ENCODE data around the gene PNCK.

PNCK gene

DNA sequence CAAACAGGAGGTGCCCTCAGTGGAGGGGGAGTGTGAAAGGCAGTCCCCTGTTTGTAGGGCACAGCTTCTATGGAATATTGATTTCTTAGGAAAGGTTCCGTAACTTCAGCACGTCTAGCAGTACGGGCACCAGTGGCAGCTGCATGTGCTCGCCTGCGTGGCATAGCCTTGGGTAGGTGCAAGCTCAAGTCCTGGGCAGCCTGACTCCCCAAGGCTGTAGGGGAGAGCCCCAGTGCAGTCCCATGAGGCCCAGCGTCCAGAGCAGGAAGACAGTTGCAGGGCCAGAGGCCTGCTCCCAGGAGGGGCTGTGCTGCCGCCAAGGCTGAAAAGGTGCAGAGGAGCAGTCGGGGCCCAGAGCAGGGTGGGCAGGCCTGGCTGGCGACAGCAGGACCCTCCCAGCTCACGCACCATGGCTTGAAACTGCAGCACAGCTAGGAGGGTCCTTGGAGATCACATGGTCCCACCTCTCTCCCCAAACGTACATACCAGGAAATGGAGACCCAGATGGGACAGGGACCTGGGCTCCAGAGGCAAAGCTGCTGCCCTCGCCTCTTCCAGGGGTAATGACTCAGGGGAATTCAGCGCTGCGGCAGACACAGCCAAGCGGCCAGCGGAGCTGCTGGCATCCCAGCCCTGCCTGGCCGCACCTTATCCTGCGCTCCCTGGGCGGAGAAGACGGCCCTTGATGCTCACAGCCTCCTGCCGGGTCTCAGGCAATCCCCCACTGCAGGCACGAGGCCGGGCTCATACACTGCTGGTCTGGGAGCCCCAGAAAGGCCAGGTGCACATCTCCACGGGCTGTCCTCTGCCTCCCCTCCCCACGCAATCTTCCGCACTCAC, 32.7 kb downstream of the PNCK start:
- H3K4me1 ChIP-seq = peaks cover 5% of the 10 kb centered on the region
- no peaks in the 10 kb centered on the region for H3K36me3 ChIP-seq
- peaks cover 26% of the 10 kb centered on the region for H3K27me3 ChIP-seq

DNA sequence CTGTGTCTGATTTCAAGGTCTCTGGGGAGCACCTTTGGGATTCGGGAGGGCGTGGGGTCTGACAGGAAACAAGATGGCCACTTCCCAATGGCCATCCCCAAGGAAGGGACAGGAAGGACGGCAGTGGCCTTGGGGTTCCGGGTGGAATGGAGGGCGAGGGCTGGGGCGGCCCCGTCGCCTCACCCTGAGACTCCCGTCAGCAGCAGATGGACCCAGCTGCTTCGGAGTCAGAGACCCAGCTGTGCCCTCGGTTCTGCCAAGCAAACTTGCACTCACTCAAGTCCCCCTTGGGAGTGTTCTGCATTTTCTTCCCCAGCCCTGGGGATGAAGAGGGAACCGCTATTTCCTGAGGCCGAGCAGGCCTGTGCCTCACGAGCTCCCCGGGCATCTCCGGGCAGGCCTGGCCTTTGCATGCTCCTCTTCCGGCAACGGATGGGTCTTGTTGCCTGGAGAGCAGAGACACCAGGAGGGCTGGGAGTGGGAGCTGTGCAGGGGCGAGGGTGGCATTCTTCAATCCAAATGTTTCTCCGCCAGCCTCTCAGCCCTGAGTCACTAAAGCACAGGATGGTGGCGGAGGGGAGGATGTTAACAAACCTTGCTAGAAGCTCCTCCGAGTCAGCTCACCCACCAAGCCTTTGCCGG, 33.4 kb downstream of the PNCK start:
- Histone ChIP-seq H3K9me3 (no peaks in the 10 kb centered on the region), H3K27me3 (peaks cover 23% of the 10 kb centered on the region), H3K36me3 (no peaks in the 10 kb centered on the region), H3K4me1 (peaks cover 5% of the 10 kb centered on the region), H3K4me3 (ENCODE audit: low read depth, low read length) (no peak overlapping the region)
- DNase-seq = no peak
- TF ChIP-seq, protein P1, sequence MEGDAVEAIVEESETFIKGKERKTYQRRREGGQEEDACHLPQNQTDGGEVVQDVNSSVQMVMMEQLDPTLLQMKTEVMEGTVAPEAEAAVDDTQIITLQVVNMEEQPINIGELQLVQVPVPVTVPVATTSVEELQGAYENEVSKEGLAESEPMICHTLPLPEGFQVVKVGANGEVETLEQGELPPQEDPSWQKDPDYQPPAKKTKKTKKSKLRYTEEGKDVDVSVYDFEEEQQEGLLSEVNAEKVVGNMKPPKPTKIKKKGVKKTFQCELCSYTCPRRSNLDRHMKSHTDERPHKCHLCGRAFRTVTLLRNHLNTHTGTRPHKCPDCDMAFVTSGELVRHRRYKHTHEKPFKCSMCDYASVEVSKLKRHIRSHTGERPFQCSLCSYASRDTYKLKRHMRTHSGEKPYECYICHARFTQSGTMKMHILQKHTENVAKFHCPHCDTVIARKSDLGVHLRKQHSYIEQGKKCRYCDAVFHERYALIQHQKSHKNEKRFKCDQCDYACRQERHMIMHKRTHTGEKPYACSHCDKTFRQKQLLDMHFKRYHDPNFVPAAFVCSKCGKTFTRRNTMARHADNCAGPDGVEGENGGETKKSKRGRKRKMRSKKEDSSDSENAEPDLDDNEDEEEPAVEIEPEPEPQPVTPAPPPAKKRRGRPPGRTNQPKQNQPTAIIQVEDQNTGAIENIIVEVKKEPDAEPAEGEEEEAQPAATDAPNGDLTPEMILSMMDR (IDR thresholded peaks at IDR 0.05; ENCODE audit: low read depth, low read length) = no peak

More for the DNA sequence above, 32.7 kb downstream of the PNCK start:
- no peak for DNase-seq
- Histone ChIP-seq H3K9me3 (no peaks in the 10 kb centered on the region), H3K4me3 (ENCODE audit: low read depth, low read length) (no peak overlapping the region)
- TF ChIP-seq, protein P1 (IDR thresholded peaks at IDR 0.05; ENCODE audit: low read depth, low read length) = no peak

DNA sequence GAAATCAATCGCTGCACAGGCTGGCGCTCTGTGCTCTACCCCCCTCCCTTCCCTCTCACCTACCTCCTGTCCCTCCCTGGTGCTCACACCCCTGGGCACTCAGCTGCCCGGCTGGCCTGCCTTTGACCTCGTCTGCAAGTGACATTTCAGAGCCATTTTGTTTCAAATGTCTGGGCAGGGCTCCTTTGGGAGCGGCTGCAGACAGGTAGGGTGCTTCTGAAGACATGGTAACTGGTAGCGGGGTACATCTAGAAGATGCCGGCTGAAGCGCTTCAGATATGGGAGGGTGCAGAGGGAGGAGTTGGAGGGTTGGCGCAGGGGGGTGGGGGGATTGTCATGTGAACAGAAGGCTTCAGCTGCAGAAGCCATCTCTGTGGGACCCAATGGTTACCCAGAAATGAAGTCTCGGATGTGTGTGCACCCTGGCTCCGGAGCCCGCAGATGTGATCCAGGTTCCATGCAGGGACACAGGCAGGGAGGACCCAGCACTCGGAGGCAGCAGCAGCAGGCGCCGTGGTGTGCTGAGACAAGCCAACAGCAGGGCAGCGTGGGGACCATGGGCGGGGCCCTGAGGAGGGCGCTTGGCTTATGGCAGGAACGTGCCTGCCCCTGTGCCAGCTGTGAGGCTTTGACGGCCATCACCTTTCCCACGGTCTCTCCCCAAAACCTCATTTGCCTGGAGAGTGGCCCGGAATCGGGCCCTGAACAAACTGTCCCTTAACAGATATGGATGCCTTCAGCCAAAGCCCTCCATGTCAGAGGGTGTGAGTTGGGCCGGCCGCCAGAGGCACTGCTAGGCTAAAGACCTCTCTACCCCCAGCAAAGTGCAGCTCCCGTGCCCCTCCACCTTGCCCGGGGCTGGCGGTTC, 34.2 kb downstream of the PNCK start:
- H3K4me3 ChIP-seq (ENCODE audit: low read depth, low read length) = no peak overlapping the region
- DNase-seq = no peak
- peaks cover 5% of the 10 kb centered on the region for H3K4me1 ChIP-seq
- TF ChIP-seq, protein P1 (IDR thresholded peaks at IDR 0.05; ENCODE audit: low read depth, low read length) = no peak
- H3K27me3 ChIP-seq = peaks cover 16% of the 10 kb centered on the region
- H3K36me3 ChIP-seq = no peaks in the 10 kb centered on the region
- H3K9me3 ChIP-seq = no peaks in the 10 kb centered on the region

DNA sequence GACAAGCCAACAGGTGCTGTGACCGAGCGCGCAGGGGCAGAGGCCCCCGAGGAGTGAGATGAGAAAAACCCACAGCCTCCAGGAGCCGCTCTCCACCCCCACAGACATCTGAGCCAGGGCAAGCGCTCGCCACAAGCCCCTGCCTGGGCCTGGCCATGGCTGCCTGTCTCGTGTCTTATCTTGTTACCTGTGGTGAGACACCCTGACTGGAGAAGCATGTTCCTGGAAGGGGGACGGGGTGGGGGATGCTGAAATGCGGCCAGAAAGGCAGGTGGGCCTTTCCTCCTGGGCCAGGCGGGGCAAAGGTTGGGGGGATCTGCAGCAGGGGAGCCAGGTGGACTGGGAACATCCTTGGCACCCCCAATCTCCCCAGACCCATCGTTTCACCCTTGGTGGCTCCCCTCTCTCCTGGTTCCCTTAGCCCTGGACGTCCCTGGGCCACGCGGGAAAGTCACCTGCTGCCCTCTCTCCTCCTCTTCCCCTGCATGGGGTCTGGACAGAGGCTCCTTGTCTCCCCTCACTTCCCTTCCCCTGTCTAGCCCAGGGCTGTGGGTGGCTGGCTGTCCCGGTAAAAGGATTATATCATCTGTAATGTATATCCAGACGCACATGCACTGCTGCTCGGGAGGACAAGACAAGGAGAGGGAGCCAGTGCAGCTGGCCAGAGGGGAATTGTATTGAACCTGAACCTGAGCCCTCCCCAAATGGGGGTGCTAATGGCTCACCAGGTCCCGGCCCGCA, 35.0 kb downstream of the PNCK start:
- H3K4me3 ChIP-seq (ENCODE audit: low read depth, low read length) = no peak overlapping the region
- peaks cover 10% of the 10 kb centered on the region for H3K27me3 ChIP-seq
- H3K4me1 ChIP-seq = peaks cover 5% of the 10 kb centered on the region
- no peaks in the 10 kb centered on the region for H3K36me3 ChIP-seq
- H3K9me3 ChIP-seq = no peaks in the 10 kb centered on the region
- DNase-seq = peak; percentile 40
- TF ChIP-seq, protein P1 (IDR thresholded peaks at IDR 0.05; ENCODE audit: low read depth, low read length) = no peak

DNA sequence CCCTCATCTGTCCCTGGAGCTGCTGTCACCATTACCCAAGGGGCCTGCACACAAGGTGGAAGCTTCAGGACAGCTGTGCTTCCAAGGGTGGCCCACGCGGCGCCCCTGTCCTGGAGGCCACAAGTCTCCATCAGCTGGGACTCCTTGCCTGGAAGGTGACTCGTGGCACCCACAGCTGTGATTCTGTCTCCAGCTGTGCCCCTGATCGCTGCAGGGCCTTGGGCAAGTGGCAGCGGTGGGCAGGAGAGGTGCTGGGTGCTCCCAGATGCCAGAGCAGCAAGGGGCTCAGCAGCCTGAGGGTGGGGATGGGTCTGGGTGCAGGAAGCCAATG, 35.6 kb downstream of the PNCK start:
- H3K9me3 ChIP-seq = no peaks in the 10 kb centered on the region
- H3K4me1 ChIP-seq = peaks cover 5% of the 10 kb centered on the region
- H3K4me3 ChIP-seq (ENCODE audit: low read depth, low read length) = no peak overlapping the region
- TF ChIP-seq, protein P1 (IDR thresholded peaks at IDR 0.05; ENCODE audit: low read depth, low read length) = no peak
- DNase-seq = no peak
- H3K27me3 ChIP-seq = peaks cover 4% of the 10 kb centered on the region
- H3K36me3 ChIP-seq = no peaks in the 10 kb centered on the region

All from BE2C (cell line).